ENCODE measurements around the gene COMT. TPM values are rescaled to one million over a fixed set of nuclear protein-coding genes. Genes with fewer than 3 reads are reported as not detected.

The COMT gene
- total RNA-seq, 6 donors from 2014 or later, result 136 to 475 (median 272) TPM

DNA sequence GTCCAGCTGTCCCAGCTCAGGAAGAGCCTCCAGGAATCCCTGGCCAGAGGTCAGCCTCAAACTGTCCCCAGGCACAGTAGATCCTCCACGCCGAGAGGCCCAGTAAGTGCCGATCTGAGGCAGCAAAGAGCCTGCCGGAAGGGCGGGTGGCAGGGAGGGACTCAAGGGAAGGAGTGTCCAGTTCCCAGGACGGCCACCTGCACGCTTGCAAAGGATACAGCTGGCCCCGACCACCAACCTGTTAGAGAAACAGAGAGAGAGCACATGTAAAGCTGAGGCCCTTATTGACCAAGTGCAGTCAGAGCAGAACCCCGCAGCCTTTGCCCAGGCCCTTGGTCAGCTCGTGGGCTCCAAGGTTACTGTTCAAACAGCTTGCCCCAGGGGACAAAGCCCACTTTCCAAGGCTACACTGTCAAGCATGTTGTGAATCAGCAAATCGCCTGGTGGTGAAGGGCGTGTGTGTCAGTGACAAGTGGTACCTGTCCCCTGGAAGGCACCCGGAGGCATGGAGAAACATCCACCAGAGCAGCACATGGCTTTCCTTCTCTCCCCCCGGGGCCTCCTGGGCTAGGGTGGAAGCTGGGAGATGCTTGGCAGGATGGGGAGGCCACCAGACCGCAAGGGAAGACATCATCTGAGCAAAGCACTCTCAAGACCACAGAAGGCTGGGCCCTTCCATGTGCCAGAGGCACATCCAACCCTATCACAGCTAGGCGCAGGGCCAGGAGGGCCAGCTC, 42.6 kb upstream of the COMT start:
- no peak overlapping the region for H3K4me3 ChIP-seq
- peaks cover 0 to 62% (median 26%) of the 10 kb centered on the region in 4 donors for H3K36me3 ChIP-seq
- H3K27ac ChIP-seq, result no peak overlapping the region
- TF ChIP-seq, protein P1, sequence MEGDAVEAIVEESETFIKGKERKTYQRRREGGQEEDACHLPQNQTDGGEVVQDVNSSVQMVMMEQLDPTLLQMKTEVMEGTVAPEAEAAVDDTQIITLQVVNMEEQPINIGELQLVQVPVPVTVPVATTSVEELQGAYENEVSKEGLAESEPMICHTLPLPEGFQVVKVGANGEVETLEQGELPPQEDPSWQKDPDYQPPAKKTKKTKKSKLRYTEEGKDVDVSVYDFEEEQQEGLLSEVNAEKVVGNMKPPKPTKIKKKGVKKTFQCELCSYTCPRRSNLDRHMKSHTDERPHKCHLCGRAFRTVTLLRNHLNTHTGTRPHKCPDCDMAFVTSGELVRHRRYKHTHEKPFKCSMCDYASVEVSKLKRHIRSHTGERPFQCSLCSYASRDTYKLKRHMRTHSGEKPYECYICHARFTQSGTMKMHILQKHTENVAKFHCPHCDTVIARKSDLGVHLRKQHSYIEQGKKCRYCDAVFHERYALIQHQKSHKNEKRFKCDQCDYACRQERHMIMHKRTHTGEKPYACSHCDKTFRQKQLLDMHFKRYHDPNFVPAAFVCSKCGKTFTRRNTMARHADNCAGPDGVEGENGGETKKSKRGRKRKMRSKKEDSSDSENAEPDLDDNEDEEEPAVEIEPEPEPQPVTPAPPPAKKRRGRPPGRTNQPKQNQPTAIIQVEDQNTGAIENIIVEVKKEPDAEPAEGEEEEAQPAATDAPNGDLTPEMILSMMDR (IDR thresholded peaks at IDR 0.05), result no peak
- no peak for TF ChIP-seq POLR2AphosphoS5 (IDR thresholded peaks at IDR 0.05)
- TF ChIP-seq EP300 (IDR thresholded peaks at IDR 0.05), result no peak
- TF ChIP-seq POLR2A (IDR thresholded peaks at IDR 0.05), result no peak
- DNase-seq (no peak), ATAC-seq (ENCODE audit: low FRiP score in 2 of 2) (no peak)
- no peaks in the 10 kb centered on the region for H3K9me3 ChIP-seq
- 93 to 94% methylated on average over 7 to 16 of the region's 16 CpGs for WGBS, 2 donors
- H3K27me3 ChIP-seq, result no peaks in the 10 kb centered on the region
- no peaks in the 10 kb centered on the region for H3K4me1 ChIP-seq

DNA sequence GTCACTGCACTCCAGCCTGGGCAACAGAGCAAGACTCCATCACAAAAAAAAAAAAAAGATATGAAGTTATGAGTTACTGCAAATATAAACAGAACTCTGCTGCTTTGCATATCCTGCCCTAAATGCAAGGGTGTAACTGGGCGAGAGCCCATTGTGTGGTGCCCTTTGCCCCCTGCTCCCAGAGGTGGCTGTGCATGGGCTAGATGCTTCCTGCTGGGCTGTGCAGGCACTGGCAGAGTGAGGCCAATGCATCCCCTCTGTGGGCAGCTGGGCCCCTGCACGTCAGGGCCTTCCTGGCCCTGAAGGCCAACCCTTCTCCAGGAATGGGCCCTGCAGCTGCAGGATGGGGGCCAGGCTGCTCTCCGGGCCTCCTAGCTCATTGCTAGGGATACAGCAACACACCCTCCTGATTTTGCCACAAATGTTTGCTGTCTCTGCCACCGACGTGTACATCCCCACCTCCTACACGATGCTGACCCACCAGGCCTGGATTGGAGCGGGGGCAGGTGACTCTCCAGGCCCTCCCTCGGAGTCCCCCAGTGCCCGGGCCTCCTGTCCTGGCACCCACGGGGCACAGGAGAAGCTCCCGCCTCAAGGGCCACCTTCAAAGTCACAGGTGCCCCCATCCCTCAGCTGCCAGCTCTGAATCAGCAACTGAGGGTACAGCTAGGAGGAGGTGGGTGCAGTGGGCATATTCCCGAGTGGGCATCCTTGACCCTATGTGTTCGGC, 40.7 kb upstream of the COMT start:
- Histone ChIP-seq H3K36me3 (peaks cover 0 to 48% (median 27%) of the 10 kb centered on the region in 4 donors), H3K27ac (no peak overlapping the region), H3K27me3 (no peaks in the 10 kb centered on the region), H3K4me1 (no peaks in the 10 kb centered on the region), H3K4me3 (no peak overlapping the region), H3K9me3 (no peaks in the 10 kb centered on the region)
- no peak for DNase-seq
- 89 to 95% methylated on average over 11 to 12 of the region's 13 CpGs for WGBS, 2 donors
- ATAC-seq (ENCODE audit: low FRiP score in 2 of 2), result no peak
- TF ChIP-seq POLR2AphosphoS5 (IDR thresholded peaks at IDR 0.05) (no peak), EP300 (IDR thresholded peaks at IDR 0.05) (no peak)
- TF ChIP-seq, protein P1 (IDR thresholded peaks at IDR 0.05), result no peak

DNA sequence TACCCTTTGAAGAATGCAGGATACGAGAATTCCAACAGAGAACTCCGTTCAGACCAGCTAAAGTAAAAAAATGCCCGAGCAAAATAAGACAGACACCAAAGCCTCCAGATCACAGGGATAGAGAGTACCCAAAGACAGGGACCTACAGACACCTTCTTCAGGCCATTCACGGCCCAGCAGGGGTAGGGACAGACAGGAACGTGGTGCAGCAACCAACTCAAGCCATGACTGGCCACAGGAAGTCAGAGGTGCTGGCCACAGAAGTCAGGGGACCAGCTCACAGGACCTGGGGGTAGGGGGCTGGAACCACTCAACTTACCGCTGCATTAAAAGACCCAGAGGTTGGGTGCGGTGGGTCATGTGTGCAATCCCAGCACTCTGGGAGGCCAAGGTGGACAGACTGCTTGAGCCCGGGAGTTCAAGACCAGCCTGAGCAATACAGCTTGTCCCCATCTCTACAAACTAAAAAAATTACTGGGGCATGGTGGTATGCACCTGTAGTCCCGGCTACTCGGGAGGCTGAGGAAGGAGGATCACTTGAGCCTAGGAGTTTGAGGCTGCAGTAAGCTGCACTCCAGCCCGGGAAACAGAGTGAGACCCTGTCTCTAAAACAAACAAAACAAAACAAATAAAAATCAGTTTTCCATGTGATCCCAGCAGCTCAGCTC, 39.9 kb upstream of the COMT start:
- H3K36me3 ChIP-seq, result peaks cover 0 to 51% (median 27%) of the 10 kb centered on the region in 4 donors
- no peak overlapping the region for H3K4me3 ChIP-seq
- ATAC-seq (ENCODE audit: low FRiP score in 2 of 2), result no peak
- no peak for DNase-seq
- no peak overlapping the region for H3K27ac ChIP-seq
- H3K27me3 ChIP-seq, result no peaks in the 10 kb centered on the region
- H3K4me1 ChIP-seq, result no peaks in the 10 kb centered on the region
- no peaks in the 10 kb centered on the region for H3K9me3 ChIP-seq
- no peak for TF ChIP-seq POLR2A (IDR thresholded peaks at IDR 0.05)
- TF ChIP-seq, protein P1 (IDR thresholded peaks at IDR 0.05), result no peak
- no peak for TF ChIP-seq POLR2AphosphoS5 (IDR thresholded peaks at IDR 0.05)
- TF ChIP-seq EP300 (IDR thresholded peaks at IDR 0.05), result no peak
- 90% methylated on average over 11 of the region's 11 CpGs for WGBS, 2 donors

DNA sequence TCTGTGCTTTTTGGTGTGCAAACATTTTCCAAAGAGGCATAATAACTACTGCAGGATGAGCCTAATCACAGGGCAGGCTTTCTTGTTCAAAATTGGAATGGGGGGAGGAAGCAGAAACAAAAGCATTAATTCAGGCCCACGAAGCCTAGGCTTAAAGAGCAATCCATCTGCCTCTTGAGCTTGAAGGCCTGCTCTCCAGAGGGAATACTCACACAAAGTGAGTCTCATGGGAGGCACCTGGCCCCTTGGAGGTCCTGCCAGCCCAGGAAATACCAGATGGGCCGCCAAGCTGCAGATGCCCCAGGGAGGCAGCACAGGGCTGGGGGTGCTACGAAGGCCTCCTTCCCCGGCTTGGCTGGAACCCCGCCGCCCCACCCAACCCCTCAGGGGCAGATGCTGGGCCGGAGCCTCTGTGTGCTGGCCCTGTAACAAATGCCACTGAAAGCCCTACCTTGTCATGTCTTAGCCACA, 39.3 kb upstream of the COMT start:
- no peaks in the 10 kb centered on the region for H3K9me3 ChIP-seq
- no peaks in the 10 kb centered on the region for H3K4me1 ChIP-seq
- no peaks in the 10 kb centered on the region for H3K27me3 ChIP-seq
- WGBS, 2 donors, result 88 to 89% methylated on average over 7 of the region's 7 CpGs
- no peak for ATAC-seq (ENCODE audit: low FRiP score in 2 of 2)
- TF ChIP-seq, protein P1 (IDR thresholded peaks at IDR 0.05), result no peak
- TF ChIP-seq POLR2AphosphoS5 (IDR thresholded peaks at IDR 0.05), result no peak
- no peak for TF ChIP-seq EP300 (IDR thresholded peaks at IDR 0.05)
- TF ChIP-seq POLR2A (IDR thresholded peaks at IDR 0.05), result no peak
- H3K36me3 ChIP-seq, result peaks cover 0 to 51% (median 27%) of the 10 kb centered on the region in 4 donors
- no peak overlapping the region for H3K4me3 ChIP-seq
- no peak for DNase-seq
- H3K27ac ChIP-seq, result no peak overlapping the region

Data from upper lobe of left lung (tissue), 6 donors.